ENCODE measurements around the gene ARHGAP4. TPM values are rescaled to one million over a fixed set of nuclear protein-coding genes. Genes with fewer than 3 reads are reported as not detected.

ARHGAP4 gene
- total RNA-seq, 1 donor from 2014 or later, result 16.4 TPM

DNA sequence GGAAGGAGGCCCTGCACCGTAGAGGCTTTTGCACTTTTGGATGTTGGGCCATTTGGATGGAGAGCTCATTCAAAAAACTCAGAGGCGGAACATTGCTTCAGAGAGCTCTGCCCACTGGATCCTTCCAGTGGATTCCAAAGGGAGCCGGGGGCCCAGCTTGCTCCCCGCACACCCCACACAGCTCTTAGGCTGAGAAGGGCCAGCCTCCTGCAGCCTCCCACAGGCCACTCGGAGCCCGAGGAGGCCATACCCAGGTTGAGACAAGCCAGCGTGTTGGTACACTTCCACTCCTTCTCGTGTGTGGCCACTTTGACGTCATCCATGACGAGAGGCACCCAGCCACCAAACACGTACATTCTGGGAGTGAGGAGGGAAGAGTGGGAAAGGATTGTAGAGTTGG, 35.2 kb upstream of the ARHGAP4 start:
- no peaks in the 10 kb centered on the region for H3K9me3 Mint-ChIP-seq (ENCODE audit: low read depth)
- H3K4me3 Mint-ChIP-seq (ENCODE audit: low read depth), result no peak overlapping the region
- DNase-seq (ENCODE audit: low spot score, unreplicated experiment), result no peak
- H3K4me1 Mint-ChIP-seq (ENCODE audit: low read depth), result no peaks in the 10 kb centered on the region
- no peak overlapping the region for H3K27ac Mint-ChIP-seq
- TF ChIP-seq CTCF (IDR thresholded peaks at IDR 0.05; ENCODE audit: unreplicated experiment), result no peak
- H3K27me3 Mint-ChIP-seq, result no peaks in the 10 kb centered on the region
- peaks cover 11% of the 10 kb centered on the region for H3K36me3 Mint-ChIP-seq (ENCODE audit: insufficient read depth)

GRCh38 chrX:153960786-153961185, 34.7 kb upstream of the ARHGAP4 start:
- Mint-ChIP-seq H3K4me1 (ENCODE audit: low read depth) (no peaks in the 10 kb centered on the region), H3K36me3 (ENCODE audit: insufficient read depth) (peaks cover 11% of the 10 kb centered on the region), H3K27me3 (no peaks in the 10 kb centered on the region), H3K4me3 (ENCODE audit: low read depth) (no peak overlapping the region), H3K9me3 (ENCODE audit: low read depth) (no peaks in the 10 kb centered on the region), H3K27ac (no peak overlapping the region)
- TF ChIP-seq CTCF (IDR thresholded peaks at IDR 0.05; ENCODE audit: unreplicated experiment), result no peak
- DNase-seq (ENCODE audit: low spot score, unreplicated experiment), result no peak

- no peaks in the 10 kb centered on the region for H3K4me1 Mint-ChIP-seq (ENCODE audit: low read depth)
- no peak overlapping the region for H3K27ac Mint-ChIP-seq
- DNase-seq (ENCODE audit: low spot score, unreplicated experiment), result no peak
- TF ChIP-seq CTCF (IDR thresholded peaks at IDR 0.05; ENCODE audit: unreplicated experiment), result no peak
- no peaks in the 10 kb centered on the region for H3K9me3 Mint-ChIP-seq (ENCODE audit: low read depth)
- no peaks in the 10 kb centered on the region for H3K27me3 Mint-ChIP-seq
- H3K4me3 Mint-ChIP-seq (ENCODE audit: low read depth), result no peak overlapping the region
- peaks cover 13% of the 10 kb centered on the region for H3K36me3 Mint-ChIP-seq (ENCODE audit: insufficient read depth)
Observed at GRCh38 chrX:153960077-153960476, 34.0 kb upstream of the ARHGAP4 start.

DNA sequence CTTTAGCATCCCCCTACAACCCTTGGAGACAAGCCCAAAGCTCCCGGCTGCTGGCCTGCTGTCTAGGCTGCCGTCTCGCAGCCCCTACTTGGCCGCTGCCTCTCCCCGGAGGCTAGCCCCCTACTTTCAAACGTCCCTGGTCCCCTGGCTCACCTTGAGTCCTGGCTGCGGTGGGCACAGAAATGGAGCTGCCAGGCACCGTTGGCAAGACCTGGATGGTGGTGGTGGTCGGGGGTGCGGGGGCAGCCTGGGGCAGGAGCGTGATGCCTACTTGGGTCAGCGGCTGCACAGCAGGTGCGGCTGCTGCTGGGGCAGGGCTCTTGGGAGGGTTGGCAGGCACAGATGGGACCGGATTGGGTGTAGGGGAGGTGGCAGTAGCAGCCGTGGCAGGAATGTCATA, 33.6 kb upstream of the ARHGAP4 start:
- DNase-seq (ENCODE audit: low spot score, unreplicated experiment), result no peak
- Mint-ChIP-seq H3K27me3 (no peaks in the 10 kb centered on the region), H3K36me3 (ENCODE audit: insufficient read depth) (peaks cover 14% of the 10 kb centered on the region), H3K4me3 (ENCODE audit: low read depth) (no peak overlapping the region), H3K27ac (no peak overlapping the region), H3K9me3 (ENCODE audit: low read depth) (no peaks in the 10 kb centered on the region), H3K4me1 (ENCODE audit: low read depth) (no peaks in the 10 kb centered on the region)
- TF ChIP-seq CTCF (IDR thresholded peaks at IDR 0.05; ENCODE audit: unreplicated experiment), result no peak

- peaks cover 20% of the 10 kb centered on the region for H3K36me3 Mint-ChIP-seq (ENCODE audit: insufficient read depth)
- H3K27me3 Mint-ChIP-seq, result no peaks in the 10 kb centered on the region
- no peak overlapping the region for H3K4me3 Mint-ChIP-seq (ENCODE audit: low read depth)
- no peak for TF ChIP-seq CTCF (IDR thresholded peaks at IDR 0.05; ENCODE audit: unreplicated experiment)
- no peaks in the 10 kb centered on the region for H3K4me1 Mint-ChIP-seq (ENCODE audit: low read depth)
- no peaks in the 10 kb centered on the region for H3K9me3 Mint-ChIP-seq (ENCODE audit: low read depth)
- H3K27ac Mint-ChIP-seq, result no peak overlapping the region
- DNase-seq (ENCODE audit: low spot score, unreplicated experiment), result no peak
Observed at GRCh38 chrX:153958605-153959004, 32.5 kb upstream of the ARHGAP4 start.

Measured in progenitor cell of endocrine pancreas (in vitro differentiated cells).